ENCODE data around the gene KLK7.
"Not testable (repeated sequence)": the region's sequence is repeated elsewhere in the genome, so short reads cannot be mapped to it uniquely, and the experiment has no call there.

KLK7 gene

GRCh38 chr19:50972795-50973376, 10.8 kb downstream of the KLK7 start:
- no peak for TF ChIP-seq CTCF (IDR thresholded peaks at IDR 0.05; ENCODE audit: insufficient read depth, low read depth, low read length, missing control alignments)
- no peak for DNase-seq (ENCODE audit: low read depth)
- H3K4me3 ChIP-seq (ENCODE audit: low read depth, low read length) = no peak overlapping the region

GRCh38 chr19:50969810-50970209, 13.9 kb downstream of the KLK7 start:
- H3K4me3 ChIP-seq (ENCODE audit: low read depth, low read length); DNase-seq (ENCODE audit: low read depth): not testable (repeated sequence)

GRCh38 chr19:50969413-50969760, 14.3 kb downstream of the KLK7 start, which contains the start of gene KLK6:
Gene KLK6 (minus strand): TSS chr19:50969591. CDS start chr19:50968104, 1,487 bp downstream.
- TF ChIP-seq CTCF (IDR thresholded peaks at IDR 0.05; ENCODE audit: insufficient read depth, low read depth, low read length, missing control alignments) = no peak
- H3K4me3 ChIP-seq (ENCODE audit: low read depth, low read length) = no peak within 1 kb of the TSS
- DNase-seq (ENCODE audit: low read depth) = no peak

GRCh38 chr19:50968716-50969412, 14.9 kb downstream of the KLK7 start:
- no peak overlapping the region for H3K4me3 ChIP-seq (ENCODE audit: low read depth, low read length)
- DNase-seq (ENCODE audit: low read depth) = no peak
- no peak for TF ChIP-seq CTCF (IDR thresholded peaks at IDR 0.05; ENCODE audit: insufficient read depth, low read depth, low read length, missing control alignments)

- no peak for DNase-seq (ENCODE audit: low read depth)
- H3K4me3 ChIP-seq (ENCODE audit: low read depth, low read length) = no peak overlapping the region
- TF ChIP-seq CTCF (IDR thresholded peaks at IDR 0.05; ENCODE audit: insufficient read depth, low read depth, low read length, missing control alignments) = no peak
Observed at GRCh38 chr19:50967929-50968715, 15.6 kb downstream of the KLK7 start.

GRCh38 chr19:50964266-50964665, 19.5 kb downstream of the KLK7 start:
- no peak for DNase-seq (ENCODE audit: low read depth)
- no peak overlapping the region for H3K4me3 ChIP-seq (ENCODE audit: low read depth, low read length)
- no peak for TF ChIP-seq CTCF (IDR thresholded peaks at IDR 0.05; ENCODE audit: insufficient read depth, low read depth, low read length, missing control alignments)

GRCh38 chr19:50963381-50963780, 20.3 kb downstream of the KLK7 start:
- no peak for DNase-seq (ENCODE audit: low read depth)
- H3K4me3 ChIP-seq (ENCODE audit: low read depth, low read length) = no peak overlapping the region
- no peak for TF ChIP-seq CTCF (IDR thresholded peaks at IDR 0.05; ENCODE audit: insufficient read depth, low read depth, low read length, missing control alignments)
